ENCODE results near the gene PAN3.

The PAN3 gene

DNA sequence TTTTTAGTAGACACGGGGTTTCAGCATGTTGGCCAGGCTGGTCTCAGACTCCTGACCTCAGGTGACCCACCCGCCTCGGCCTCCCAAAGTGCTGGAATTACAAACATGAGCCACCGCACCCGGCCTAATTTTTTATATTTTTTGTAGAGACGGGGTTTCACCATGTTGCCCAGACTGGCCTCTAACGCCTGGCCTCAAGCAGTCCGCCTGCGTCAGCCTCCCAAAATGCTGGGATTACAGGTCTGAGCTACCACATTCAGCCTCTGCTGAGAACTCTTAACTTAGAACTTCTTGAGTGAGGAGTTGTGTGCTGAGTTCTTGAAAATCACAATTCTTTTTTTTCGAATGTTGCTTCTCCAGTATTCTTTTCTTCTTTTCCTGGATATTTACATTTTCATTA is 112.2 kb downstream of the PAN3 start:
- ChIA-PET POLR2A (no interaction called here), CTCF (no interaction called here)
- TF ChIP-seq ZNF521 (tag by site-specific recombination; IDR thresholded peaks at IDR 0.05) (no peak), ZNF324 (tag by site-specific recombination; IDR thresholded peaks at IDR 0.05) (no peak), ZNF658 (tag by site-specific recombination; IDR thresholded peaks at IDR 0.05) (no peak), PRDM6 (tag by site-specific recombination; IDR thresholded peaks at IDR 0.05) (no peak), ZNF341 (tag by site-specific recombination; IDR thresholded peaks at IDR 0.05; ENCODE audit: low read depth) (no peak), ZNF223 (tag by site-specific recombination; IDR thresholded peaks at IDR 0.05) (no peak), ZNF514 (tag by site-specific recombination; IDR thresholded peaks at IDR 0.05) (no peak), ZNF660 (tag by site-specific recombination; IDR thresholded peaks at IDR 0.05) (no peak), ZBTB17 (tag by site-specific recombination; IDR thresholded peaks at IDR 0.05) (no peak), ZIC2 (tag by site-specific recombination; IDR thresholded peaks at IDR 0.05) (no peak), ZBTB44 (tag by site-specific recombination; IDR thresholded peaks at IDR 0.05) (no peak)
- TF ChIP-seq, protein P1, sequence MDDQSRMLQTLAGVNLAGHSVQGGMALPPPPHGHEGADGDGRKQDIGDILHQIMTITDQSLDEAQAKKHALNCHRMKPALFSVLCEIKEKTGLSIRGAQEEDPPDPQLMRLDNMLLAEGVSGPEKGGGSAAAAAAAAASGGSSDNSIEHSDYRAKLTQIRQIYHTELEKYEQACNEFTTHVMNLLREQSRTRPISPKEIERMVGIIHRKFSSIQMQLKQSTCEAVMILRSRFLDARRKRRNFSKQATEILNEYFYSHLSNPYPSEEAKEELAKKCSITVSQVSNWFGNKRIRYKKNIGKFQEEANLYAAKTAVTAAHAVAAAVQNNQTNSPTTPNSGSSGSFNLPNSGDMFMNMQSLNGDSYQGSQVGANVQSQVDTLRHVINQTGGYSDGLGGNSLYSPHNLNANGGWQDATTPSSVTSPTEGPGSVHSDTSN (CRISPR knock-in tag; IDR thresholded peaks at IDR 0.05) = no peak
- TF ChIP-seq, protein P2, sequence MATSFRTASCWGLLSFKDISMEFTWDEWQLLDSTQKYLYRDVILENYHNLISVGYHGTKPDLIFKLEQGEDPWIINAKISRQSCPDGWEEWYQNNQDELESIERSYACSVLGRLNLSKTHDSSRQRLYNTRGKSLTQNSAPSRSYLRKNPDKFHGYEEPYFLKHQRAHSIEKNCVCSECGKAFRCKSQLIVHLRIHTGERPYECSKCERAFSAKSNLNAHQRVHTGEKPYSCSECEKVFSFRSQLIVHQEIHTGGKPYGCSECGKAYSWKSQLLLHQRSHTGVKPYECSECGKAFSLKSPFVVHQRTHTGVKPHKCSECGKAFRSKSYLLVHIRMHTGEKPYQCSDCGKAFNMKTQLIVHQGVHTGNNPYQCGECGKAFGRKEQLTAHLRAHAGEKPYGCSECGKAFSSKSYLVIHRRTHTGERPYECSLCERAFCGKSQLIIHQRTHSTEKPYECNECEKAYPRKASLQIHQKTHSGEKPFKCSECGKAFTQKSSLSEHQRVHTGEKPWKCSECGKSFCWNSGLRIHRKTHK (tag by site-specific recombination; IDR thresholded peaks at IDR 0.05) = no peak
- TF ChIP-seq, protein P3, sequence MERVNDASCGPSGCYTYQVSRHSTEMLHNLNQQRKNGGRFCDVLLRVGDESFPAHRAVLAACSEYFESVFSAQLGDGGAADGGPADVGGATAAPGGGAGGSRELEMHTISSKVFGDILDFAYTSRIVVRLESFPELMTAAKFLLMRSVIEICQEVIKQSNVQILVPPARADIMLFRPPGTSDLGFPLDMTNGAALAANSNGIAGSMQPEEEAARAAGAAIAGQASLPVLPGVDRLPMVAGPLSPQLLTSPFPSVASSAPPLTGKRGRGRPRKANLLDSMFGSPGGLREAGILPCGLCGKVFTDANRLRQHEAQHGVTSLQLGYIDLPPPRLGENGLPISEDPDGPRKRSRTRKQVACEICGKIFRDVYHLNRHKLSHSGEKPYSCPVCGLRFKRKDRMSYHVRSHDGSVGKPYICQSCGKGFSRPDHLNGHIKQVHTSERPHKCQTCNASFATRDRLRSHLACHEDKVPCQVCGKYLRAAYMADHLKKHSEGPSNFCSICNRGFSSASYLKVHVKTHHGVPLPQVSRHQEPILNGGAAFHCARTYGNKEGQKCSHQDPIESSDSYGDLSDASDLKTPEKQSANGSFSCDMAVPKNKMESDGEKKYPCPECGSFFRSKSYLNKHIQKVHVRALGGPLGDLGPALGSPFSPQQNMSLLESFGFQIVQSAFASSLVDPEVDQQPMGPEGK (tag by site-specific recombination; IDR thresholded peaks at IDR 0.05) = no peak
- Histone ChIP-seq H3K36me3 (ENCODE audit: control insufficient read depth in 2 of 2, insufficient read depth in 1 of 2, low read length in 2 of 2) (no peaks in the 10 kb centered on the region), H3K9me3 (ENCODE audit: control insufficient read depth, insufficient read depth, low read depth, low read length) (no peaks in the 10 kb centered on the region), H3K4me1 (ENCODE audit: control insufficient read depth, insufficient read depth, low read length) (no peaks in the 10 kb centered on the region), H3K27ac (ENCODE audit: extremely low read depth, low read depth, low read length) (no peak overlapping the region), H3K4me3 (ENCODE audit: low read depth, low read length) (no peak overlapping the region)

DNA sequence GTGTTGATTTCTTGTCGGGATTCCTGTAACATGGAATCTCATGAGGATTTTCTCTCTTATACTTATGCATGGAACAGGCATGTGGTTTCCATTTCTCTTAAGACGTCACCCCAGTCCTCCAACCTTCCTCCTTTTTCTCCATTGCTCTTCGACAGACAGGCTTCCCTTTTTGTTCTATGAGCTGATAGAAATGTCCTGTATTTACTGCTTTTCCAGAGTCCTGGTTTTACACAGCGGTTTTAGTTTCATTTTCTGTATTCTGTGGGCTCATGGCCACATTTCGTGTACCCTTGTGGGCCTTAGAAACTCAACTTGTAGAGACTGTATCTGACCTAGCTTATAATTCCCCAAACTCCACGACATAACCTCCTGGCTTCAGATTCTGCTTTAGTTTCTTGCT is 113.1 kb downstream of the PAN3 start:
- H3K9me3 ChIP-seq (ENCODE audit: control insufficient read depth, insufficient read depth, low read depth, low read length) = no peaks in the 10 kb centered on the region
- H3K36me3 ChIP-seq (ENCODE audit: control insufficient read depth in 2 of 2, insufficient read depth in 1 of 2, low read length in 2 of 2) = peaks cover 0 to 6% of the 10 kb centered on the region in 2 experiments; a peak in 1 of 3 replicates
- ChIA-PET POLR2A (no interaction called here), CTCF (interaction anchor here (0.6 kb wide), 1 partner anchor 553 kb away, joined by 3 read pairs; no protein-coding TSS in a partner anchor)
- H3K4me1 ChIP-seq (ENCODE audit: control insufficient read depth, insufficient read depth, low read length) = no peaks in the 10 kb centered on the region
- H3K4me3 ChIP-seq (ENCODE audit: low read depth, low read length) = no peak overlapping the region
- H3K27ac ChIP-seq (ENCODE audit: extremely low read depth, low read depth, low read length) = no peak overlapping the region
- TF ChIP-seq ZNF175 (tag by site-specific recombination; IDR thresholded peaks at IDR 0.05) (no peak), ZNF785 (tag by site-specific recombination; IDR thresholded peaks at IDR 0.05) (no peak), PRDM4 (tag by site-specific recombination; IDR thresholded peaks at IDR 0.05) (no peak), GFI1B (tag by site-specific recombination; IDR thresholded peaks at IDR 0.05) (no peak), ZNF670 (tag by site-specific recombination; IDR thresholded peaks at IDR 0.05; ENCODE audit: low read depth) (no peak), ZBTB1 (tag by site-specific recombination; IDR thresholded peaks at IDR 0.05) (no peak), ZFP69B (tag by site-specific recombination; IDR thresholded peaks at IDR 0.05) (no peak), ZNF423 (tag by site-specific recombination; IDR thresholded peaks at IDR 0.05) (no peak), GLI4 (tag by site-specific recombination; IDR thresholded peaks at IDR 0.05) (no peak), KLF16 (tag by site-specific recombination; IDR thresholded peaks at IDR 0.05) (no peak), ZNF692 (tag by site-specific recombination; IDR thresholded peaks at IDR 0.05) (no peak)

Measured in HEK293 (cell line).